Activated naive CD4-positive, alpha-beta T cell treated with anti-CD3 and anti-CD28 coated beads for 36 hours (primary cell): ENCODE measurements around the gene GLRA3. TPM values are rescaled to one million over a fixed set of nuclear protein-coding genes. Genes with fewer than 3 reads are reported as not detected.
"Not testable (repeated sequence)": the region's sequence is repeated elsewhere in the genome, so short reads cannot be mapped to it uniquely, and the experiment has no call there.

Source experiments
- CTCF ChIA-PET: fragments of 350-600 bp; sonication (Branson Sonifier 250); formaldehyde crosslinking; loops from one replicate; lab custom pipeline; 2021; ENCODE audit warnings: antibody characterized with exemption; lab: Charles Lee
- DNase-seq: peaks from one replicate; pipeline ENCODE4 v3.0.0-alpha.2; 2020
- H3K27ac Mint-ChIP-seq: one replicate; pipeline ENCODE4 v1.8.0; 2021; ENCODE audit warnings: mild to moderate bottlenecking, mixed read lengths
- H3K27me3 Mint-ChIP-seq: one replicate; pipeline ENCODE4 v1.8.0; 2021; ENCODE audit warnings: low read depth, mixed read lengths
- H3K36me3 Mint-ChIP-seq: one replicate; pipeline ENCODE4 v1.8.0; 2021; ENCODE audit warnings: low read depth, mixed read lengths
- H3K4me1 Mint-ChIP-seq: one replicate; pipeline ENCODE4 v1.8.0; 2021; ENCODE audit warnings: low read depth, mixed read lengths
- H3K4me3 Mint-ChIP-seq: one replicate; pipeline ENCODE4 v1.8.0; 2021; ENCODE audit warnings: mild to moderate bottlenecking, moderate library complexity, mixed read lengths
- H3K9me3 Mint-ChIP-seq: one replicate; pipeline ENCODE4 v1.8.0; 2021; ENCODE audit warnings: mixed read lengths
- intact Hi-C: fragments of 100-400 bp; cut with micrococcal nuclease; formaldehyde crosslinking; loops from one replicate; pipeline ENCODE4 v1.15.1; 2023
- total RNA-seq, 2 experiments: library from RNA; stranded (reverse); gene quantifications; one replicate each; pipeline ENCODE4 v1.2.3, GENCODE V29; 2021

GLRA3 gene
- total RNA-seq, 2 experiments from 2014 or later: not detected

DNA sequence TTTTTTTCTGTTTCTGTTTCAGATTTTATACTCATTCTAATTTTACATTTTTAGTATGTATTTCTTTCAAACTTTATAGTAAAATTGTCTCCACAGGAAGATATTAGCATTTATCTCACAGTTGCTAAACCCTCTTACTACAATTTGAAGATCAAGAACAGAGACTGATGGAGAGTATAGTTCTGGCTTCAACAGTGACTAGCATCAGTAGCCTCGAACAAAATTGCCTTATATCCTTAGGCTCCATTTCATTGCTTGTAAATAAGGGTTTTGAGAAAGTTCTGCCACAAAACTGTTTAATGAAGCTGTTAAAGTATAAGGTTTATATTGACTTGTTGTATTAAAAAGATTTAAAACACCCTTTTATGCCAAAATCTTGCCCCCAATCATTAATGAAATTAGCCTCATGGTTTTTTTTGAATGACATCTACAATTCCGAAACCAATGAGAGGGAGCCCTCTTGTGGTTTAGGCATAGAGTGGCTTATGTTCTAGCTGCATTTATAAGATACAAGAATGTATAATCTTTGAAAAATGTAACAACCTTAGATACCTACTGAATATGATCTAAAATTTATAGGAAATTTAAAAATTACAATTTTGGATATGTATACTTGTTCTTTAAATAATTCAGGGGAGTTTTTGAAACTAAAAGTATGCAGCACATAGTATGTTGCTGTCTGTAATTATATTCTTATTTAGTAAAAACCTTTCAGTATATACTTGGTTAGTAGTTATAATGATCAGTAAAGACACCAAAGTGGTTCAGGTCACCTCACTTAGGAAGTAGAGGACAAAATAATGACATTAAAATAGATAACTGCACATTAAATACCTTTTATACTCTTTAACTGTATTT, 196.9 kb downstream of the GLRA3 start:
- DNase-seq: no peak
- Mint-ChIP-seq H3K4me3 (no peak overlapping the region), H3K36me3 (no peaks in the 10 kb centered on the region), H3K27me3 (no peaks in the 10 kb centered on the region), H3K4me1 (no peaks in the 10 kb centered on the region), H3K9me3 (no peaks in the 10 kb centered on the region), H3K27ac (no peak overlapping the region)
- intact Hi-C loops: loop anchor here (1.0 to 5.0 kb wide), 4 partner anchors 80 to 410 kb away; partner anchors contain the start of gene HPGD
- CTCF ChIA-PET: interaction anchor here (0.5 to 1.6 kb wide), 4 partner anchors 107 to 269 kb away, joined by 3 to 6 read pairs (median 4); no protein-coding TSS in a partner anchor

DNA sequence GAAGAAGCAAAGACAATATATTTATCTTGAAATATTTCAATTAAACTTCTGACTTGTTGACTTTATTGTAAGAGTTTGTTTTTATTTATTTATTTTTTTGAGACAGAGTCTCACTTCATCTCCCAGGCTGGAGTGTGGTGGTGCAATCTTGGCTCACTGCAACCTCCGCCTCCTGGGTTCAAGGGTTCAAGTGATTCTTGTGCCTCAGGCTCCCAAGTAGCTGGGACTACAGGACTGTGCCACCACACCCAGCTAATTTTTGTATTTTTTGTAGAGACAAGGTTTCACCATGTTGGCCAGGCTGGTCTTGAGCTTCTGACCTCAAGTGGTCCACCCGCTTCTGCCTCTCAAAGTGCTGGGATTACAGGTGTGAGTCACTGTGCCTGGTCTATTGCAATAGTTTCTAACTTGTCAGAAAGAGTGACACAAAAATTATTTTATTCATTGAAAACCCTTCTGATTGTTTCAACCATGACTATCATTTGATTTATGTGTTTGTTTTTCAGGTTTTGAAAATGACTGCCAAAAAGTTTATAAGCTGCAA, 199.1 kb downstream of the GLRA3 start:
- H3K36me3 Mint-ChIP-seq, DNase-seq, H3K4me3 Mint-ChIP-seq, H3K27ac Mint-ChIP-seq, H3K9me3 Mint-ChIP-seq, H3K4me1 Mint-ChIP-seq, H3K27me3 Mint-ChIP-seq, CTCF ChIA-PET: not testable (repeated sequence)
- intact Hi-C loops: loop anchor here (5.0 kb wide), 1 partner anchor 82 kb away; no protein-coding TSS in a partner anchor

DNA sequence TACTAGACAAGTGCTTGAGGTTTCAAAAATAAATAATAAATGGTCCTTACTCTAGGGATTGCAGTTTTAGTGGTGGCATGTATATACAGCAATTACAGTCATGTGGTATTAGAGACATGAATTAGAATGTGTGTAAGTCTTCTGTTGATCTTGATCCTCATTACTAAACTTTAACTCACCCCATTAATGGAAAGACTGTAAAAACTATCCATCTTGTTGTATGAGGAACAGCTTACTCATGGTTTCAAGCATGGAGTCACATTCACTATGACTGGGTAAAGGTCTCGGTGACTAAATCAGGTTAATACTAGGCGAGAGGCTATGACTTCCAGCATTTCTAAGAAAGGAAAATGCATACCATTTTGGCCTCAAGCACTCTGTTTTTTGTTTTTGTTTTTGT, 199.8 kb downstream of the GLRA3 start:
- no peak overlapping the region for H3K27ac Mint-ChIP-seq
- DNase-seq: no peak
- intact Hi-C loops: no loop called here
- peaks cover 2% of the 10 kb centered on the region for H3K9me3 Mint-ChIP-seq
- no peaks in the 10 kb centered on the region for H3K27me3 Mint-ChIP-seq
- no peaks in the 10 kb centered on the region for H3K4me1 Mint-ChIP-seq
- CTCF ChIA-PET: no interaction called here
- no peak overlapping the region for H3K4me3 Mint-ChIP-seq
- no peaks in the 10 kb centered on the region for H3K36me3 Mint-ChIP-seq

DNA sequence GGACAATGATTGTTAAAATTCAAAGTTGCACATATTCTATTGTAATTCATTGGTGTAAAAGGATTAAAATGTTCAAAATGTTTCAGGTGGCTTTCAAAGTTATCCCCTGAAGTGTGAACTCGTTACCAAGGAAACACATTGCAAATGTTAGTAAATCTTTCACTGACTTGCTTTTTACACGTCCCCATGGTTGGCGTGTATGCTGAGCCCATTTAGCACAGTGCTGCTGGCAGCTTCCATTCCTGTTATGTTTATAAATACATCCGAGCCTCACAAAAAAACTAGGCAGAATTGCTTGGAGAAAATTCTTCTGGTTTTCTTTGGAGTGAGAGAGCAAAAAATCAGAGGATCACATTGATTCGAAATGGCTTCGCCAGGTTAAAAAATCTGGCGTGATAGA, 200.9 kb downstream of the GLRA3 start:
- Mint-ChIP-seq H3K27me3 (no peaks in the 10 kb centered on the region), H3K4me1 (no peaks in the 10 kb centered on the region), H3K4me3 (no peak overlapping the region), H3K36me3 (no peaks in the 10 kb centered on the region), H3K27ac (no peak overlapping the region), H3K9me3 (peaks cover 2% of the 10 kb centered on the region)
- intact Hi-C loops: no loop called here
- no peak for DNase-seq
- CTCF ChIA-PET: no interaction called here

DNA sequence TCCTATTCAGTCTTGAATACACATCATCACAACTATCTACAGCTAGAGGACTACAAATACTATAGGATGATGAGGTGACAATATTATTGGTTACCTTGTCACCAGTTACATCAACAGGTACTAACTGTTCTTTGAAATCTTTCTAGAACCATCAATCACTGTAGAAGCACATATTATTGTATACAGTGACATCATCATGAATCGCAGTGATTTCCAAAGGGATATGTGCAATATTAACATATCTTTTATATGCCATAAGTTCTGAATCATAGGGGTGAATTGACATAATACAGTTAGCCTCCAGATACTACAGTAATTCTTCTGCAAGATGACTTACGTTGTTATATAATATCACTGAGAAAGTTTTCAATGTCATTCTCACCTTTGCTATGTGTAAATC, 201.6 kb downstream of the GLRA3 start:
- Mint-ChIP-seq H3K4me3 (no peak overlapping the region), H3K27me3 (no peaks in the 10 kb centered on the region), H3K4me1 (no peaks in the 10 kb centered on the region), H3K27ac (no peak overlapping the region), H3K36me3 (no peaks in the 10 kb centered on the region), H3K9me3 (peaks cover 2% of the 10 kb centered on the region)
- no peak for DNase-seq
- intact Hi-C loops: no loop called here
- CTCF ChIA-PET: no interaction called here

DNA sequence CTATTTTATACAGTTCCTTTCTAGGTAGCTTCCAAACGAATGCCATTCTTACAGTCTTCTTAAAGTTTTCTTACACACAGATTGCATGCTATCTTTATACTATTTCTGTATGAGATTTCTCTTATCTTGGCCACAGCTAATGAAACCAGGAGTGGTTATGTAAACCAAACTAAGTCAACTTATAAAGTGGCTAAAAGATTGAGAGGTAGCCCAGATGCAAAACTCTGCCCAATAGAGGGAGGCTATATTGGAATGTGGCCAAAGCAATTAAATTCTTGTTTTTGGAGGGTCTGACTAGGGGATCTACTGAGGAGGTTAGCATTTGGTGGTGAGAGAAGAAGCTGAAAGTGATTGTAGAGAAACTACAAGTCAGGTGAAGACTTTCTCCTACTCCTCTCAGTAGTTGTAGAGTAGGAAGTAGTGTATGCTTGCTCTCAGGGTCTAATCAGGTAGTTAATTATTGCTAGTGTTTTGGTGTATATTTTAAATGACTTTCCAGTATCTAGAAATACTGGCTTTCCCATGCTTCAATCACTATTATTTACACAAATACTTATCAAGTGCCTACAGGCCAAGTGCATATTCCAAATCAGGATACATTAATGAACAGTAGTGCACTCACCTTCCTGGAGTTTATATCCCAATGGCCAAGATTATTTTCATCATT, 202.6 kb downstream of the GLRA3 start:
- no peaks in the 10 kb centered on the region for H3K4me1 Mint-ChIP-seq
- H3K27ac Mint-ChIP-seq: no peak overlapping the region
- no peaks in the 10 kb centered on the region for H3K27me3 Mint-ChIP-seq
- DNase-seq: no peak
- CTCF ChIA-PET: no interaction called here
- no peaks in the 10 kb centered on the region for H3K36me3 Mint-ChIP-seq
- intact Hi-C loops: no loop called here
- peaks cover 2% of the 10 kb centered on the region for H3K9me3 Mint-ChIP-seq
- no peak overlapping the region for H3K4me3 Mint-ChIP-seq

DNA sequence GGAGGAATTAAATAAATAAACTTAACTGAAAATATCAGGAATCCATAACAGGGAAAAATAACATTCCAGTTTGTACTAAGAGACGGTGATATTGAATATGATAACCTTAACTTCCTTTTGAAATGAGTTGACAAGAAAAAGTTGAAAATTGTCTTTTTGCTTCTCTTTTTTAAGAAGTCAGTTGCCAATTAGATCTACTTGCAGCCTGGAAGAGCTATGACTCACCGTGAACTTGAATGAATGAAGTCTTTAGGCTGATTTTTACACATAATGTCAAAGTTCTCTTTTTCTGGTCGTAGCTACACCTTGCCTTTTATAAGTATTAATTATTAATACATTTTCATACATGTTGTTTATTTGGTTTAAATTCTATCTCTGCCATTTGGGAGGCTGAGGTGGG, 212.4 kb downstream of the GLRA3 start:
- Mint-ChIP-seq H3K4me3 (no peak overlapping the region), H3K27ac (no peak overlapping the region)
- CTCF ChIA-PET: no interaction called here

DNA sequence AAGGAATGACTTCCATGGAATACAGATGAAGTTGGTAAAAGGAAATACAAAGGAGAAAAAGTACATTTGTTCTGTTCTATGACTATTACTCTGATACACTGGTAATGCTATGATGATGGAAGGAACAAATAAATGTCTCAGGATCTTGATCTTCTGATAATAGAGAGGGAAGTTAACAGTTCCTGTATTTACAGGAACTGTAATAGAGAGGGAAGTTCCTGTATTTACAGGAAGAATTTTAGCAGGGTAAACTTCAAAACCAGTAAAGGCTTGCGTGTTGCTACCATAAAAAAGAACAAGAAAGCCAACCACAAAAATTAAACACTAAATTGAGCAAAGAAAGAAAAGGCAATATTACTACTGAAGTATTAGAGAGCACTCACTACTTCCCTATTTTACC, 215.1 kb downstream of the GLRA3 start:
- no peak overlapping the region for H3K27ac Mint-ChIP-seq
- peaks cover 3% of the 10 kb centered on the region for H3K4me1 Mint-ChIP-seq
- peaks cover 9% of the 10 kb centered on the region for H3K9me3 Mint-ChIP-seq
- no peak overlapping the region for H3K4me3 Mint-ChIP-seq
- no peaks in the 10 kb centered on the region for H3K36me3 Mint-ChIP-seq
- intact Hi-C loops: no loop called here
- DNase-seq: no peak
- peaks cover 2% of the 10 kb centered on the region for H3K27me3 Mint-ChIP-seq
- CTCF ChIA-PET: no interaction called here

More for the DNA sequence above, 212.4 kb downstream of the GLRA3 start:
- no peak for DNase-seq
- H3K27me3 Mint-ChIP-seq: peaks cover 2% of the 10 kb centered on the region
- H3K9me3 Mint-ChIP-seq: peaks cover 9% of the 10 kb centered on the region
- intact Hi-C loops: no loop called here
- H3K4me1 Mint-ChIP-seq: peaks cover 3% of the 10 kb centered on the region
- no peaks in the 10 kb centered on the region for H3K36me3 Mint-ChIP-seq

DNA sequence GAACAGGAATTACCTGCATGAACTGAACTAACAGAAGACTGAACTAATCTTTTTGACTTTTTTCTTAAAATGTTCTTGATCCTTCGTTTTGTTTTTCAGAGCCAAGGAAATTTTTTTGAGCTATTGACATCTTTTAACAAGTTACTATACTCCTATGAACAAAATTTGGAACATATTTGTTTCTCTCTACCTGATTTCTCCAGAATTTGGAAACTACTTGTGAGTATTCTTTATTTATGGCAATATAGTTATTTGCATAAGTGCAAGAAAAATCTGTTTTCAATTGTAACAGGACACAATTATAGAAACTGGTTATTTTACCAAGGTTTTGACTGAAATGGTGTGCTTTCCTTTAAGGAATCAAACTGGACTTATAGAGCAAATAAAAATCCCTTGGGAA, 217.3 kb downstream of the GLRA3 start:
- Mint-ChIP-seq H3K4me1 (peaks cover 3% of the 10 kb centered on the region), H3K27ac (no peak overlapping the region), H3K9me3 (peaks cover 9% of the 10 kb centered on the region), H3K27me3 (peaks cover 2% of the 10 kb centered on the region), H3K4me3 (no peak overlapping the region), H3K36me3 (no peaks in the 10 kb centered on the region)
- DNase-seq: no peak
- CTCF ChIA-PET: no interaction called here
- intact Hi-C loops: no loop called here

DNA sequence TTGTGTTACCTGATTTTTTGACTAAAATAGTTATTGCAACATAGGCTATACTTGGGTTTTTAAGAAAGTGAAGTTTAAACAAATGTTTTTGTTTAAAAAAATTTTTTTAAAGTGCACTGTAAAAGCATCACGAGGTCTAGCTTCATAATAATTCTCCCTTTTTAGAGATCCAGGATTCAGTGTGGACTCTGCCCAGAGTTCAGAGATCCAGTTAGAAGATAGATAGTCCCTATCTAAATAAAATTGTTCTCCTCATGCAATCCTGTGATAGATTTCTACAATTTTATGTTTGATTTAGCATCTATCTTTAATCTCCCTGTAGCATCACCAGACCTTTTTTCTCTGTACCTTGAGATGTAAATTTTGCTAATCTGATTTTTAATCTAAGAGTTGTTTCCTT, 221.3 kb downstream of the GLRA3 start:
- Mint-ChIP-seq H3K4me3 (no peak overlapping the region), H3K9me3 (peaks cover 5% of the 10 kb centered on the region), H3K27me3 (no peaks in the 10 kb centered on the region), H3K4me1 (no peaks in the 10 kb centered on the region), H3K36me3 (no peaks in the 10 kb centered on the region), H3K27ac (no peak overlapping the region)
- DNase-seq: no peak
- intact Hi-C loops: no loop called here
- CTCF ChIA-PET: no interaction called here

DNA sequence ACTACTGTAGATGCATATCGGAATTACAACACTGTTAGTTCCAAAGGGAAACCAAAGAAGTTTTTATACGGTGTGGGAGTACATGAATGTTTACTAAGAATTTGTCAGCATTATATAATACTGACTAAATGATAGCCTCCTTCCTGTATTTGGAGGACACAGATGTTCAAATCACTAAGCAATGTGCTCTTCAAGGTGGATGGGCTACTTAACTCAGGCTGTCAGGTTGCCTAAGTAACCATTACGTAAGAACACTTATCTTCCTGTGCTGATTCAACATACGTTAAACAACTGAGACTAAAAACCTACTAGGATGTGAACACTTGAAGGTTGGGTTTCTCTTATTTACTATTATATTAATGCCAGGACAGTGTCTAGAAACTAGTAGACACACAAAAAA, 224.8 kb downstream of the GLRA3 start:
- CTCF ChIA-PET: no interaction called here
- H3K4me3 Mint-ChIP-seq: no peak overlapping the region
- no peaks in the 10 kb centered on the region for H3K36me3 Mint-ChIP-seq
- H3K27ac Mint-ChIP-seq: no peak overlapping the region
- no peaks in the 10 kb centered on the region for H3K4me1 Mint-ChIP-seq
- H3K9me3 Mint-ChIP-seq: no peaks in the 10 kb centered on the region
- no peak for DNase-seq
- intact Hi-C loops: no loop called here
- no peaks in the 10 kb centered on the region for H3K27me3 Mint-ChIP-seq

DNA sequence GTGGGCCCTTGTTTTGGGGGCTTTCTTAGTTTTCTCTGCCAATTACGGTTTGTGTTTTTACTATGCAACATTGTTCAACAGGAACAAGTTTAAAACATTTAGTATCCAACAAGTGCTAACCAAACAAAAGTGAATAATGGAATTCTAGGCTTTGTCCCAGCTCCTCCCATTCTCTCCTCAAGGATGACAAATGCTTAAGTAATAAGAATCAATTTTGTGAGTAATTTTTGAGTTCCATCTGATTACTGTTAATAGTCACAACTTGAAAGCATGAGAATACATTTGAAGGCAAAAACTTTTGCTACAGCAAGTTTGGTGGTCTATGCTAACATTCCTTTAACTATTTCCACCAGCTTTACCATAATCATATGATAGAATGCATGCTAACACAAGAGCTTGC, 228.7 kb downstream of the GLRA3 start:
- Mint-ChIP-seq H3K9me3 (no peaks in the 10 kb centered on the region), H3K27ac (no peak overlapping the region), H3K27me3 (no peaks in the 10 kb centered on the region), H3K36me3 (no peaks in the 10 kb centered on the region), H3K4me3 (no peak overlapping the region), H3K4me1 (no peaks in the 10 kb centered on the region)
- CTCF ChIA-PET: no interaction called here
- no peak for DNase-seq
- intact Hi-C loops: no loop called here
